GM21515 (cell line): Measurements from ENCODE around the gene PAM.

ENCODE experiments used
- ATAC-seq: cut with Tn5 transposase; IDR thresholded peaks from one replicate; pipeline ENCODE4 v1.9.1; 2021; ENCODE audit not compliant: unreplicated experiment

Gene PAM

GRCh38 chr5:102807878-102808502 lies 52.9 kb downstream of the PAM start:
- no peak for ATAC-seq

GRCh38 chr5:102809033-102809432 lies 53.9 kb downstream of the PAM start:
- ATAC-seq = no peak

- ATAC-seq = no peak
Observed at GRCh38 chr5:102811972-102812371, 56.9 kb downstream of the PAM start.

GRCh38 chr5:102813740-102814139 lies 58.6 kb downstream of the PAM start:
- no peak for ATAC-seq

- ATAC-seq = no peak
Observed at GRCh38 chr5:102815084-102815483, 60.0 kb downstream of the PAM start.

DNA sequence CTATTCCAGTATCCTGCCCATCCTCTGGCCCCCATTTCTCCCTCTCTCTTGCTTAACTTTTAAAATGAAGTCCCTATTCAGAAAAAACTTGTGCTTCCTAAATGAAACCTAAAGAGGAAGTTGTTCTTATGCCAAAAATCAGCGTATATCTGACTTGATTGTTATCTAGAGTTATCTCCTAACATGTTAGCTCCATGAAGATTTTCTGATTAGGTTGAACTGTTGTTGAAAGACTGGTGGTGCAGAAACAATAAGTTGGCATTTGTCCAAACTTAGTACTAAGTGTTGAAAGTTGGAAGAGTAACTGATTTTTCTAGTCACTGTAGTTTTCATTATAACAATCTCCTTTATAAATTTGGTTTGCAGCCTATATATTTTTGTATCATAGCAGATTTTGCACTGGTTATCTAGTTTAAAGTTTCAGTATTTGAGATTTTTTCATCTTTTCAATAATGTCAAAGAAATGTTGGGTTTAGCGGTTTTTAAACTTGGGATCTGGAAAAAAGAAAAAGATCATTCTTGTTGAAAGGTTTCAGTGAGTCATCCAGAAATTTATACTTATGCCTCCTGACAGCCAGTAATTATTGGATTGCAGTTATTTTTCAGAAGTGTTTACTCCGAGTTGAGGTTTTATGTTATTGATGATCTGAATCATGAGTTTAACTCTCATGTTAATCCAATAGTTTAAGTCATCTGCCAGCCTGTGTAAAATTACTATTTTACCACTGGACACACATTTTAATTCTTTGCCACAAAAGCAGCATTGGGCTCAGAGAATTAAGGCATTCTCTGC lies 60.6 kb downstream of the PAM start:
- ATAC-seq = no peak

- no peak for ATAC-seq
Observed at GRCh38 chr5:102818345-102818744, 63.2 kb downstream of the PAM start.

GRCh38 chr5:102818934-102819333 lies 63.8 kb downstream of the PAM start:
- ATAC-seq = peak; percentile 49

DNA sequence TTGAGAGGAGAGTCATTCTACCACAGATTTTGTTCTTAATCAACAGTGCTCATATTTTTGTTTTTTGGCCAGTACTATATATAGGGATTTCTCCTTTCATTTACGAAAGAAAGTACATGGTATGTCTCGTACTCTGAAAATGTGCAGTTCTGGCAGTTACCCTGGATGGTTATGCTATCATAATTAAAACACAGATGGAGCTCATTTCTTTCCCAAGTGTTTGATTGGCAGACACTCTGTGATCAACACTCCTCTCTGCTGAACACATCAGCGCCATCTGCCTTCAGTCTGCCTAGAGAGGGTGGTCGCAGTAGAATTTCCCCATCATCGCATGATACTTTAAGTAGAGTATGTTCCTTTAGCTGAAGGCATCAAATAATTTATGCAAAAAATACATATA lies 64.5 kb downstream of the PAM start:
- no peak for ATAC-seq

- ATAC-seq = no peak
Observed at GRCh38 chr5:102823441-102823874, 68.4 kb downstream of the PAM start.

DNA sequence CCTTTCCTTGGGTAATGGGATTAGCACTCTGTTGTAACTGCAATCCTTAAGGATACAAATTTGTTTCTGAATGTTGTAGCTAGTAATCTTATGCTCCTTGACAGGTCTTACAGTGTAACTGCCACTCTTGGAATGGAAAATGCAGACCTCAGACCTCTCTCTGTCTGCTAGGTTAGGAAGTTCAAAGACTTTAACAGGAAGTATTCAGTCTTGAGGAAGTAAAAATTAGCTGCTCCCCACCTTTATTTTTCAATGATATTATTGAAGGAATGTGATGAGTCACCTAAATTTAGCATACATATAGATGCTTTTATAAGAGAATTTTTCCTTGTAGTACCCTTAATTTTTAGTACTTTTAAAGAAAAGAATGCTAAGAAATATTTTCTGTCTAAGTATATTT lies 71.5 kb downstream of the PAM start:
- ATAC-seq = no peak

- ATAC-seq = no peak
Observed at GRCh38 chr5:102830241-102830640, 75.1 kb downstream of the PAM start.

GRCh38 chr5:102832445-102832844 lies 77.3 kb downstream of the PAM start:
- no peak for ATAC-seq

- no peak for ATAC-seq
Observed at GRCh38 chr5:102833146-102833545, 78.0 kb downstream of the PAM start.

GRCh38 chr5:102834438-102834964 lies 79.4 kb downstream of the PAM start:
- ATAC-seq = no peak

DNA sequence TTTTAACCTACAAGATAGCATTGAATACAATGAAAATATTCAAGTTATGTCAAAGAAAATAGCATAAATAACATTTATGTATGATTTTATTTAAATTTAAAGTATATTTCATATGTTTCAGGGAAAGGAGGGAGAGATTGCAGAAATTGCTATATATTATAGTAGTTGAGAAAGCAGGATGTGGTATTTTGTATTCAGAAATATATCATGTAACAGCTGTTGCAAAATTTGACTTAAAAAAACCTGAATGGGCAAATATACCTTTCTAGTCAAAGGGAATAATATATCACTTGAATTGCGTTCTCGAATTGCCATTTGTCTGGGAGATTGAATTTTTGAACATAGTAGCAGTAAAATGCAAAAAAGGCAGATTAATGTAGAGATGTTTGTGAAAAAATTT lies 80.6 kb downstream of the PAM start:
- ATAC-seq = no peak

GRCh38 chr5:102841021-102841420 lies 85.9 kb downstream of the PAM start:
- ATAC-seq = no peak

DNA sequence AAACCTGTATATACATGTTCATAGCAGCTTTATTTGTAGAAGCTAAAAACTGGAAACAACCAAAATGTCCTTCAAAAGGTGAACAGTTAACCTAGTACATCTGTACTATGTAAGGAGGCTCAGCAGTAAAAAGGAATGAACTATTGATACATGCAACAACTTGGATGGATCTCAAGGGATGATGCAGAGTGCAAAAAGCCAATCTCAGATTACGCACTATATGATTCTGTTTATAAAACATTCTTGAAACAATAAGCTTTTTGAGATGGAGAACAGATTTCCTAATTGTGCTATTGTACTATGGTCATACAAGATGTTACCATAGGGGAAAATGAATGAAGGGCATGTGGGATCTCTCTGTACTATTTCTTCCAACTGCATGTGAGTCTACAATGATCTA lies 88.9 kb downstream of the PAM start:
- no peak for ATAC-seq

DNA sequence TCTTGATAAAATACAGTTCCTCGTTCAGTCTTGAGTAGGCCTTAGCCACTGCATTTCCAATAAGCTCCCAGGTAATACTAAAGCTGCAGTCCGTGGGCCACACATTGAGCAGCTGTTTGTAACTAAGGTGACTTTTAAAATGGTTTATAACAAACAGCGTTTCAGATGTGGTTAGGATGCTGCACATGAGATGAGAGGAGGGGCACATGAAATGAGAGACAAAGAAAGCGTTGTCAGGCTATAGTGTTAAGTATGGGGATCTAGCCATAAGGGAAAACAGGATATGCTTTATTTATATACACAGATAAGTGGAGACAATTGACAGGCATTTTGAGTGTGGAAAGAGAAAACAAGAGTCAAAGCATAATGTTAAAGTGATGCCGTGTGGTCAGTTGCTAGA lies 89.9 kb downstream of the PAM start:
- no peak for ATAC-seq

GRCh38 chr5:102850503-102850902 lies 95.4 kb downstream of the PAM start:
- ATAC-seq = no peak

- ATAC-seq = no peak
Observed at GRCh38 chr5:102853680-102854079, 98.6 kb downstream of the PAM start.

- ATAC-seq = no peak
Observed at GRCh38 chr5:102855681-102856388, 100.7 kb downstream of the PAM start.
